Left cardiac atrium (tissue), 4 donors: ENCODE measurements around the gene NFIA. TPM values are rescaled to one million over a fixed set of nuclear protein-coding genes. Genes with fewer than 3 reads are reported as not detected.
A peak's percentile ranks its signal among the peaks of the same experiment; 100 is the strongest.

Source experiments
- ATAC-seq, 2 donors: fragments of 200-7000 bp; cut with Tn5 transposase; one replicate each; pipeline ENCODE4 v1.9.1; 2020; ENCODE audit warnings: mild to moderate bottlenecking in 2 of 2, moderate library complexity in 2 of 2
- DNase-seq: peaks from one replicate; pipeline ENCODE4 v3.0.0-alpha.2; 2020
- intact Hi-C, 2 donors: fragments of 100-400 bp; cut with DNase I; formaldehyde crosslinking; loops; one replicate each; pipeline versions ENCODE4 v1.14.1 to v1.15.1; 2022 to 2023
- total RNA-seq, 2 donors: library from RNA; stranded (reverse); fragmentation: NEBNext Ultra II Directional; extraction: Animal tissue kit (Norgen Biotek cat#: 25700); gene quantifications; one replicate each; pipeline ENCODE4 v1.2.1, GENCODE V29; 2021
- donor health status: DM: no; HTN: yes; CAD: no.
- donor health status: DM: no; HTN: yes; CAD: no; lungs with severe emphysema.
- donor health status: DM: yes; HTN: yes; CAD: no.
- donor health status: Dilated cardiomyopathy.

NFIA gene
- total RNA-seq, 2 donors from 2014 or later: 94.1 to 97.8 TPM

GRCh38 chr1:61092642-61093041 is 10.3 kb downstream of the NFIA start:
- no peak for DNase-seq
- peak in 1 of 2 donors; percentile 25 for ATAC-seq
- intact Hi-C loops: no loop called here

- ATAC-seq (peak in 1 of 2 donors; percentile 40), DNase-seq (no peak)
- intact Hi-C loops: no loop called here
These were observed 11.3 kb downstream of the NFIA start for GRCh38 chr1:61093525-61094137.

- ATAC-seq (no peak), DNase-seq (no peak)
- intact Hi-C loops: no loop called here
These were observed 12.5 kb downstream of the NFIA start for GRCh38 chr1:61094677-61095469.

GRCh38 chr1:61095470-61095812 is 13.1 kb downstream of the NFIA start:
- DNase-seq (no peak), ATAC-seq (no peak)
- intact Hi-C loops: no loop called here

GRCh38 chr1:61097317-61097716 is 15.0 kb downstream of the NFIA start:
- no peak for DNase-seq
- ATAC-seq: peak; percentile 44 to 82
- intact Hi-C loops: no loop called here

- intact Hi-C loops: no loop called here
- ATAC-seq (no peak), DNase-seq (no peak)
These were observed 15.4 kb downstream of the NFIA start for GRCh38 chr1:61097722-61098121.

- no peak for ATAC-seq
- intact Hi-C loops: no loop called here
- DNase-seq: no peak
These were observed 16.0 kb downstream of the NFIA start for GRCh38 chr1:61098333-61098732.

GRCh38 chr1:61098906-61099437 is 16.6 kb downstream of the NFIA start:
- intact Hi-C loops: no loop called here
- ATAC-seq (no peak), DNase-seq (no peak)

GRCh38 chr1:61100578-61100977 is 18.2 kb downstream of the NFIA start:
- no peak for ATAC-seq
- DNase-seq: no peak
- intact Hi-C loops: no loop called here

GRCh38 chr1:61101536-61101935 is 19.2 kb downstream of the NFIA start:
- intact Hi-C loops: no loop called here
- no peak for DNase-seq
- no peak for ATAC-seq

GRCh38 chr1:61102041-61102440 is 19.7 kb downstream of the NFIA start:
- intact Hi-C loops: no loop called here
- ATAC-seq: no peak
- no peak for DNase-seq

- no peak for ATAC-seq
- no peak for DNase-seq
- intact Hi-C loops: no loop called here
These were observed 20.3 kb downstream of the NFIA start for GRCh38 chr1:61102621-61103020.

GRCh38 chr1:61104220-61104671 is 21.9 kb downstream of the NFIA start:
- intact Hi-C loops: no loop called here
- DNase-seq (no peak), ATAC-seq (peak in 1 of 2 donors; percentile 19)

GRCh38 chr1:61107638-61108037 is 25.3 kb downstream of the NFIA start:
- intact Hi-C loops: no loop called here
- DNase-seq (no peak), ATAC-seq (no peak)

- ATAC-seq: no peak
- intact Hi-C loops: no loop called here
- DNase-seq: no peak
These were observed 26.8 kb downstream of the NFIA start for GRCh38 chr1:61109158-61109557.

- intact Hi-C loops: no loop called here
- ATAC-seq: no peak
These were observed 27.5 kb downstream of the NFIA start for GRCh38 chr1:61109910-61110309.

GRCh38 chr1:61110554-61110953 is 28.2 kb downstream of the NFIA start:
- ATAC-seq: peak; percentile 38 to 61
- intact Hi-C loops: no loop called here

More at GRCh38 chr1:61109910-61110309, 27.5 kb downstream of the NFIA start:
- DNase-seq: no peak

GRCh38 chr1:61111084-61112004 is 29.0 kb downstream of the NFIA start:
- intact Hi-C loops: no loop called here

More at GRCh38 chr1:61110554-61110953, 28.2 kb downstream of the NFIA start:
- DNase-seq: no peak

GRCh38 chr1:61114178-61114870 is 32.0 kb downstream of the NFIA start:
- DNase-seq (no peak), ATAC-seq (no peak)
- intact Hi-C loops: no loop called here

More at GRCh38 chr1:61111084-61112004, 29.0 kb downstream of the NFIA start:
- ATAC-seq: no peak
- no peak for DNase-seq
